Ureter (tissue), 1 donor: Measurements from ENCODE around the gene KIF24. TPM values are rescaled to one million over a fixed set of nuclear protein-coding genes. Genes with fewer than 3 reads are reported as not detected.
"Not testable (repeated sequence)": the region's sequence is repeated elsewhere in the genome, so short reads cannot be mapped to it uniquely, and the experiment has no call there.

Experiments
- DNase-seq: peaks from one replicate; pipeline ENCODE4 v3.0.0-alpha.2; 2020; ENCODE audit warnings: low spot score
- total RNA-seq: library from RNA; stranded (reverse); gene quantifications from one replicate; pipeline ENCODE4 v1.2.4, GENCODE V29; 2023
- donor health status: DM: yes; HTN: yes; CAD: no.

Gene KIF24, protein sequence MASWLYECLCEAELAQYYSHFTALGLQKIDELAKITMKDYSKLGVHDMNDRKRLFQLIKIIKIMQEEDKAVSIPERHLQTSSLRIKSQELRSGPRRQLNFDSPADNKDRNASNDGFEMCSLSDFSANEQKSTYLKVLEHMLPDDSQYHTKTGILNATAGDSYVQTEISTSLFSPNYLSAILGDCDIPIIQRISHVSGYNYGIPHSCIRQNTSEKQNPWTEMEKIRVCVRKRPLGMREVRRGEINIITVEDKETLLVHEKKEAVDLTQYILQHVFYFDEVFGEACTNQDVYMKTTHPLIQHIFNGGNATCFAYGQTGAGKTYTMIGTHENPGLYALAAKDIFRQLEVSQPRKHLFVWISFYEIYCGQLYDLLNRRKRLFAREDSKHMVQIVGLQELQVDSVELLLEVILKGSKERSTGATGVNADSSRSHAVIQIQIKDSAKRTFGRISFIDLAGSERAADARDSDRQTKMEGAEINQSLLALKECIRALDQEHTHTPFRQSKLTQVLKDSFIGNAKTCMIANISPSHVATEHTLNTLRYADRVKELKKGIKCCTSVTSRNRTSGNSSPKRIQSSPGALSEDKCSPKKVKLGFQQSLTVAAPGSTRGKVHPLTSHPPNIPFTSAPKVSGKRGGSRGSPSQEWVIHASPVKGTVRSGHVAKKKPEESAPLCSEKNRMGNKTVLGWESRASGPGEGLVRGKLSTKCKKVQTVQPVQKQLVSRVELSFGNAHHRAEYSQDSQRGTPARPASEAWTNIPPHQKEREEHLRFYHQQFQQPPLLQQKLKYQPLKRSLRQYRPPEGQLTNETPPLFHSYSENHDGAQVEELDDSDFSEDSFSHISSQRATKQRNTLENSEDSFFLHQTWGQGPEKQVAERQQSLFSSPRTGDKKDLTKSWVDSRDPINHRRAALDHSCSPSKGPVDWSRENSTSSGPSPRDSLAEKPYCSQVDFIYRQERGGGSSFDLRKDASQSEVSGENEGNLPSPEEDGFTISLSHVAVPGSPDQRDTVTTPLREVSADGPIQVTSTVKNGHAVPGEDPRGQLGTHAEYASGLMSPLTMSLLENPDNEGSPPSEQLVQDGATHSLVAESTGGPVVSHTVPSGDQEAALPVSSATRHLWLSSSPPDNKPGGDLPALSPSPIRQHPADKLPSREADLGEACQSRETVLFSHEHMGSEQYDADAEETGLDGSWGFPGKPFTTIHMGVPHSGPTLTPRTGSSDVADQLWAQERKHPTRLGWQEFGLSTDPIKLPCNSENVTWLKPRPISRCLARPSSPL (N-terminal part only)
- total RNA-seq: 0.94 TPM

DNA sequence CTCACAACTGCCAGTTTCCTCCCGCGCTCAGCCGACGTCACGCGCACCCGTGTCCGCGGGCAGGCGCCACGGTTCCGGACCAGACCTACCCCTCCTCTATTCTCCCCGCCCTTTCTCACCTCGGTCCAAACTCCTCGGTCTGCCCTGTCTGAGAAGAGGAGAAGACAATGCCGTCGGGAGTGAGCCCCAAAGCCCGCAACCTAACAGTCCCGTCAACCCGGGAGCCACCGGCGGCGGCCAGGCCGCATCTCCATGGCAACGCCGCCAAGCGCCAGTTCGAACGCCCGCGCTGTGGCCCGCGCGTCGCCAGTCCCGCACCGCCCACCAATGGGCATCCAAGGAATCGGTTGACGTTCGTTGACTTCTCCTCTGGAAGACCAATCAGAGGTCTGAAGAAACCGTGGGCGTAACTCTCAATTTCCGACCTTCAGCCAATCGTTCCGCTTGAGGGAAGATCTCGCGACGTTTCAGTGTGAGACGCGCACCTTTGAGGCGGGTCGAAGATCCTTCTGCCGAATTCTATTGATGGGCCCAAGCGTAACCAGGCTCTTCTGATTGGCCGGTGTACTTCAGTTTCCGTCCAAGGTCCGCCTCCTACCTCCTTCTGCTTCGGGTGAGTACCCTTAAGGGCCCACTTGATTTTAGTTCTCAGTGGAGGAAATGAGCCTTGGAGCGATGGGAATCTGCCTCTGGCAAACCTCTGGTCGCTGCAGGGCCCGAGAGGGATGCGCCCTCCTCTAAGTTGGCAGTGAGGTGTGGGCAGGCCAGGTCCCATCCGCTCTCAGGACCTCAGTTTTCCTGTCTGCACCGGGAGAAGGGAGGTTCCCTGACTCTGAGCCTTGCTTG, at the start of gene KIF24, which contains the start of gene NUDT2:
TSS of gene KIF24 (minus strand) at position 282 of the 846 bp plus-strand sequence. CDS start 17,922 bp downstream, outside the sequence.
TSS of gene NUDT2 (plus strand) at position 583 of the 846 bp plus-strand sequence. CDS start 9,471 bp downstream, outside the sequence.
- peak; percentile 98 for DNase-seq

DNA sequence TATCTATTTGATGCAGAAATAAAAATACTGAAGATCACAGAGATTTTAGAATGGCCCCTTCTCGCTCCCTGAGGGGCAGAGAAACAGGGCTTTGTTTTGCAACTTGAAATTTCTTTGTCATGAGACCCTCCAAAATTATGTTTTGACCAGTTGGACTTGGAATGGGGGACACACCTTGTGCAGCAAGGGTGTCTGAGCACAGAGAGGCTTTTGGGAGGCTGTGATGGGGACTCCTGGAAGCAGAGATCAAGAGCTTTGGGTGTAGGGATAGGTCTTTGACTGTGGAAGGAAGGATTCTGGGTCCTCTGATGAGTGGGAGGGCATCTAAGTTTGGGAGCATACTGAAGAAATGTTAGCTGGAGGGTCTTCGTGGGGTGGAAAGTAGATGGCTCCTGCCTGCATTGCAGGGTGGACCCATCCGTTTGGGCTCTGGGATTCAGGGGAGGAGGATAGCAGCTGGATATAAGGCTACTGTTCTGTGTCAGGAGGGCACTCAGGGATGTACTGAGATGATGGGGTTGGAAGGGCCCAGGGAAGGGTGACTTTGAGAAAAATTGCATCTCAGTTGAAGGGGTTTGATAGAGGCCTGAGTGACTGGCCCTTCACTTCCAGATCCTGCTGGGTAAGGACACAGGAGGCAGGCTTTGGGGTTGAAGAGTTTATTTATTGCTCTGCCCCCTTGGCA, 49.5 kb upstream of the KIF24 start:
- DNase-seq: no peak

DNA sequence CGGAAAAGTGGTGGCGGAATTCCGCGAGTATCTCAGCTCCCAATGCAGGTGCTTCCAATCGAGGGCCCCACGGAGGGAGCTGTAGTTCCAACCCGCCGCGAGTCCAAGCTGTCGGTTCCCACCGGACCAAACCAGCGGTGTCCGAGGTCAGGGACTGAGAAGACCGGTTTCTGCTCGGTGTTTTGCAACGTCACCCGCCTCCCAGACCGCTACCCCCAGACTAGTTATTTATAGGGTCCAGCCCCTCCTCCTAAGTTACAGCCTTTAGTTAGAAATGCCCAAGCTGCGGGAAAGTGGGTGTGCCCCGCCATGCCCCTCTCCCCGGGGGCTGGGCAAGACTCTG, 48.3 kb upstream of the KIF24 start:
- DNase-seq: peak; percentile 69

DNA sequence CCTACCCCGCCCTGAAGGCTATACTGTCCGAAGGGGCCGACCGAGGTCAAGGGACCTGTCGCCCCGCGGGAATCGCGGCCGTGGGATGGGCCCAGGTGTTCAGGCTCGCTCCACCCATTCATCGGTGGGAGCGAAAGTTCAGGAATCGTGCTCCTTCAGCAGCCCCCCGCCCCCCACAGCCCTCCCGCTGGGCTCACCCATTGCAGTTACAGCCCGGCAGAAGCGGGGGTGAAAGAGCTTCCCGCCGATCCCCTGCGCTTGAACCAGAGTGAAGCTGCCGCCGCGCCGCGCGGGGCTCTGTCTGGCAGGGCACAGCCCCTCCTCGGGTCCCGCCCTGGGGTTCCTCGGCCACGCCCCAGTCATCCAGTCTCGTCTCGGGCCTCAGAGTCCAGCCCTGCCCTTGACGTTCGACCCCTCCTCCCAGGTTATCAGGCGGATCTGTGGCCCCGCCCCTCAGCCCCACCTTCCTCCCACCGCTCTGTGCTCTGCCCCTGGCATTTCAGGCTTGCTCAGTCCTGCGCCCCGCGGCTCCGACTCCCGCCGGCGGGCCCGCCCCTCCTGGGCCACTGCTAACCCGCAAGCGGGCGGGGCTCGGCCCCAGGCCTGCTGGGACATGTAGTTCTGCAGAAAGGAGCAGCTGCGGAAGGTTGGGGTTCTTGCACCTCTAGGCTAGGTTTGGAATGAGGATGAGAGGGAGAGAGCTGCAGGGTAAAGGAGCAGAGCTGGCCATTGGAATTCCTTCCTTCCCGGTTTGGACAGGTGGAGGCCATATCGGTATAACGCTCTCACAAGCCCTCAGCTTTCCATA, 47.7 kb upstream of the KIF24 start, which contains the start of gene MYORG:
TSS of gene MYORG (minus strand) at position 303 of the 808 bp plus-strand sequence. CDS start 3,955 bp downstream, outside the sequence.
- peak; percentile 95 for DNase-seq

DNA sequence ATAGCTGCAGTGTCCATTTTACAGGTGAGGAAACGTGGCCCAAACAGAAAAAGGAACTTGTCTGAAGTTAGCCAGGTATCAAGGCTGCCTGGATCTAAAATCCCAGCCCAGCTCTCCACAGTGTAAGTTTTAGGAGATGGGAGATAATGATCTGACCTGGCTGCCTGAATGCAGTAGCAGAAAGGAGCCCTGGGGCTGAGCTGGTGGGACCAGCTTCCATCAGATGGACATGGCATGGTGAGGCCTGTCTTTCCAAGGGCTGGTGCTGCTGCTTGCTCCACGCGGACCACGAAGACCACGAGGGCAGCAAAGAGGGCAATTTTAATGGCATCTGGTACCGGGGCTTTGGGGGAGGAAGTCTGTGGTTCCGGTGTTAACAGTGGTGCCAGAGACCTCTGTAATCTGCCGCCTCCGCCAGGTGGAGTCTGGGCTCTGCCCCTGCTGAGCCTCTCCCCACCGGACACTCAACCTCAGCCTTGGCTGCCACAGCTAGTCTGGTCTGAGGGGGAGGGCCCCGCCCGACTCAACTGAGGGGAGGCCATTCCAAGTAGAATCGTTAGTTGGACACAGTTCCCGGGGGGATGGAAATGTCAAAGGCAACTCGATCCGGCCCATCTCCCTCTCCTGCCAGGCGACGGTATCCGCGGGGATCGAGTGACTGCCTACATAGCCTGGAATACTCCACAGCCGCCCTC, 47.0 kb upstream of the KIF24 start:
- peak; percentile 66 for DNase-seq

DNA sequence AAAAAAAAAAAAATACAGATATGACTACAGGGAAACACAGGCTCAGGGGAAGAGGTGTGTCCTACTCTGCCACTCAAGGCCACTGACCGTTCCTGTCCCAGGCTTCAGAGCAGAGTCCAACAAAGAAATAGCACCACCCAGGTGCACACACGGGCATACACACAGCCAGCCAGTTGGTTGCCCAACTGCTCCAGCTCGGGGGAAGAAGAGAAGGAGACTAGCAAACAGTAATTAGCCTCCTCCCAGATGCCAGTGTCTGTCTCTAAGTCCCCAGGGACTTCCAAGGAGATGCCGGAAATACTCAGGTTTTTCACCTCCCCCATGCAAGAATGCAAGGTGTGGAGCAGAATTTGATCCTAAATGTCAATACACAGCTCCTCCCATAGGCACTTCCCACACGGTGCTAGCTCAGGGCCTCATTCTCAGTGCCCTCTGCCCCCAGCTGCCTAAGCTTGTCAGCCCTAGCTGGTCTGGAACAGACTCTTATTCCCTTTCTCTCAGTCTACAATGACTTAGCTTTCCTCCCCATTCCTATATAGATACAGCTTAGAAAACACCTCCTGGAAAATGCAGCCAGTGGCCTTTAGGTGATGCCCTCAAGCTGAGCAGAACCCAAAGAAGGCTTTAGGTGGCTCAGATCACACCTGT, 46.0 kb upstream of the KIF24 start:
- no peak for DNase-seq

DNA sequence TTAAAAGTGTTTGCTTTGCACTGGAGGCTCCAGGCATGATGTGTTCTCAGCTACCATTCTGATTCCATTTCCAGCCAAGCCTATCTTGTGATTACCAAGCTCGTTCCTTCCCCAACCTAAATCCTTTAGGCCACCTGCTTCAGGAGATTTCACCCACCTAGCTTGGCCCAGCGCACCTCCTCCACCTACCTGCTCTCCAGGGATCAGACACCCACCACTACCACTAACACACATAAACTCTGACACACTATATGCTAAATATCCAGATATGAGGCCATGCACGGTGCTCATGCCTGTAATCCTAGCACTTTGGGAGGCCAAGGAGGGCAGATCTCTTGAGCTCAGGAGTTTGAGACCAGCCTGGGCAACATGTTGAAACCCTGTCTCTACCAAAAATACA, 45.3 kb upstream of the KIF24 start:
- no peak for DNase-seq

DNA sequence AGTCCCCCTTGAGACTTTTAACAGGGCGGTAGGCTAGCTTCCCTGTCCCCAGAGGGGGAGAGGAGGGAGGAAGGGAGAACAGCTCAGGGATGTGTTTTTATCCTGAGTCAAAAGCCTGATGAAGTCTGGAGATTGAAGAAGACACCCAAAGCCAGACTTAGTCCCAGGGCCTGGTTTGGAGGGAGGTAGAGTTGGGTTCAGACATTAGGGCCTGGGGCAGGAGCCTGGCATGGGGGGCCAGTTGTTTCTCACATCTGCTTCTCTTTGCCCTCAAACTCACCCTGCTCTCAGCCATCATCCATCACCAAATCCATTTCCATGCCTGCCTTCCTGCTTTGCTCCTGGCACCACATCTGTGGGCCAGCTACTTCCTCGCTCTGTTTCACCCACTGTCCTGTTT, 44.7 kb upstream of the KIF24 start:
- no peak for DNase-seq

DNA sequence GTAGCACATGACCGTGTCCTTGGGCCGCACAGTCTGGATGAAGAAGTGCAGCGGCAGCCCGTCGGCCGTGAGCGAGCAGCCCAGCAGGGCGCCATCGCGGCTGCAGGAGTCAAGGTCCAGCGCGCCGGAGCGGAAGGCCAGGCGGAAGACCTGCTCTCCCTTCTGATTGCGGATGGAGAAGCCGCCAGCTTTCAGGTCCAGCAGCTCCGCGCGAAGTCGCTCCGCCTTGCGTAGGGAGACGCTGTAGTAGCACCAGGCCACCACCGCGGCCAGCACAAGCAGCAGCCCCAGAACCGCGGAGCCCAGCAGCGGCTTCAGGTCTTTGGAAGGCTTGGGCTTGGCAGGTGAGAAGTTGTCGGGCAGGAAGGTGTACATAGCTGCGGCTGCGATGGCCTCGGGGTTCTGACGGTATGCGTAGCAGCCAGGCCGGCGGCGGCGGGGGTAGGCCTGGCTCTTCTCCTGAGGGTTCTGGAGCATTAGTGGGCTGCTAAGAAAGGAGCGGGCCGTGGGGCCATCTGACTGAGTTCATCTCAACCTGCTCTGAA, 43.5 kb upstream of the KIF24 start:
- peak; percentile 59 for DNase-seq

DNA sequence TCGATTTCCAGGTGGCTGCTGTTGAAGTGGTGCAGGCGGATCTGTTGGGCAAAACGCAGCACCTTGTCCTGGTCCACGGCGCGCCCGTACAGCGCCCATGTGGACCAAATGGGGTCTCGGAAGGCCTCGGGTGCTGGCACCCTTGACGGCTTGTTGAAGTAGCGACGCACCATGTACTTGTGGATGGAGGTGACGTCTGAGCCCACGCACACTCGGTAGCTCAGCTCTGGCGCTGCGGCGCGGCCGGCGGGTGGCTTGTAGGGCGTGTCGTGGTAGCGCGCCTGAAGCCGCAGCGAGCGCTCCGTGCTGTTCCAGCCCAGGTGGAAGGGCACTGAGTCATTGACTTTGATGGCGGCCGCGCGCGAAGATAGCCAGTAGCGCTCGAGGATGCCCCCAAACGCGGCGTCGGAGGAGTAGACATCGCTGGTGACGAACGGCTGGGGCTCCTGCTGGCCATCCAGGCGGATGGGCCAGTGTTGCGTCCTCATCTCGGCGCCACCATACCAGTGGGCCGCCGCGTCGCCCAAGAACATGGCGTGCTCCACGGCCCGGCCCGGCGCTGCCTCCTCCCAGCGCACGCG, 42.9 kb upstream of the KIF24 start:
- no peak for DNase-seq

DNA sequence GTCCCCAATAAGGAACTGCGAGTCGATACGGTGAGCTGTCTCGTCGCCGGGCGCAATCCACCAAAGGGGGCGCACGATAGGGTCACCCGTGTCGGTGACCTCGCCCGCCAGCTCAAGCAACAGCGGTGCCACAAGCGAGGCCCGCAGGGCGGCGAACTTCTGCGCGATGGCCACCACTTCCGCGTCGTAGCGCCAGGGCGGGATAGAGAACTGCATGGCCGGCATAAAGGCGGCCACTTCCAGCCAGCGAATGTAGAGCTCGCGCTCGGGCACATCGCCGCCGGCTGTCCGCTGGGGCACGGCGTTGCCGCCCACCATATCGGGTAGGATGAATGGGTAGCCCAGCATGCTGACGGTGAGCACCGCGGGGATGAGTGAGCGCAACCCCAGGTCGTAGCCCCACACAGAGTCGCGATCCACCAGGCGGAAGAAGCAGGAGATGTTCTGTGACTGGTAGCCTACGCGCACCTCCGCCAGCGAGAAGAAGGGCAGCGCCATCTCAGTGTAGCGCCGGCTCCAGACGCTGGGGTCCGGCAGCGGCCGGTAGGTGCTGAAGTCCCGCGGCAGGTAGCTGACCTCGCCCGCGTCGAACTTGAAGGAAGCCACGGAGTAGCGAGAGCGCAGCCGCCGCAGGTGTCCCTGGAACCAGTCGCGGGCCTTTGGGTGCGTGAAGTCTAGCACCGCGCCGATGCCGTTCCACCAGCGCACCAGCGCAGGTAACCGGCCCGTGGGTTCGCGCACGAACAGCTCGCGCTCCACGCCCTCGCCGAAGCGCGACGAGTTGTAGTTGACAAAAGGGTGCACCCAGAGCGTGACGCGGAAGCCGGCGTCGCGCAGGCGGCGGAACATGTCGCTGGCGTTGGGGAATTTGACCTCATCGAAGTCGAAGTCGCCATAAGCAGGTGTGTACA, 42.2 kb upstream of the KIF24 start:
- DNase-seq: no peak

DNA sequence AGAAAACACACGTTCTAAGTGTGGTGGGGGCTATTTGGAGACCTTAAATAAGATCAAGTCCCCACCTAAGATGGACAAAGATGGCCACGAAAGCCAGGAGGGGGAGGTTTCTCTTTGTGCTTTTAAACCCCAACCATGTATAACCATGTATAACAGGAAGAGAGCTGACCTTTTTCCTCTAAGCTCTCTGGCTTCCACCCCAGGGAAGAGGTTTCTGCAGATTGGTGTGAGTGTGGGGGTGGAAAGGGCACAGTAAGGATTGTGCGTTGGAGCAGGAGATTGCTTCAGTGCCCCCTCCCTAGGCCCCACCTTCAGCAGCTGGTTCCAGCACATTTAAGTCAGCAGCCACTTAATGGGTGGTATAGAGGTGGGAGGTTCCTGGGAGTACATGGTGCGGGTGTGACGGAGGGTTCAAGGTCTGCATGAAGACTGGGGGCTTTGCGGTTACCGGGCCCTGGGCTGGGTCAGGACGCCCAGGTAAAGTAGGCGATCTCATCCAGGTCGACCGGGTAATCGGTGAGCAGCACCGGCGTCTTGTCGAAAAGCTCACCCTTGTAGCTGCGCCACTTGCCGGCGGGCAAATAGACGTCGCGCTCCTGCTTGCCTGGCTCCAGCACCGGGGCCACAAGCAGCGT, 41.4 kb upstream of the KIF24 start:
- no peak for DNase-seq

DNA sequence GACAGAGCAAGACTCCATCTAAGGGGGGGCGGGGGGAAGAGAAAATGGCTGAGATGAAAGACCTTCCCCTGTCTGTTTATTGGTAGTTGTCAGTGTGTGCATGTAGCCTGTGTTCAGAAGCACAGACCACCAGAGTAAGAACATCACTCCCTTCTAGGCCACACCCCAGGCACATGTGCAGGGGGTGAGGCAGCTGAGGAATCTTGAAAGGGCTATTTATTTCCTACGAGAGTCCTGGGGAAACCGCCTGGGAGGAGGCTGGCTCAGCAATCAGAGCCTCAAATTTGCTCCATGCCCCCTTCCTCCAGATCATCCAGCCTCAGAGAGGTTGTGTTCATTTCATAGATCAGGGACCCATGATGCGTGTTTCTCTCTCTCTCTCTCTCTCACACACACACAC, 40.6 kb upstream of the KIF24 start:
- DNase-seq: no peak

DNA sequence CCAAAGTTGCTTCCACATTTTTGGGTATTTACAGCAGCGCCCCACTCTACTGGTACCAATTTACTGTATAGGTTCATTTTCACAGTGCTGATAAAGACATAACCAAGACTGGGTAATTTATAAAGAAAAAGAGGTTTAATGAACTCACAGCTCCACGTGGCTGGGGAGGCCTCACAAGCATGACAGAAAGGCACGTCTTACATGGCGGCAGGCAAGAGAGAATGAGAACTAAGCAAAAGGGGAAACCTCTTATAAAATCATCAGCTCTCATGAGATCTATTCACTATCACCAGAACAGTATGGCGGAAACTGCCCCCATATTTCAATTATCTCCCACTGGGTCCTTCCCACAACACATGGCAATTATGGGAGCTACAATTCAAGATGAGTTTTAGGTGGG, 39.7 kb upstream of the KIF24 start:
- DNase-seq: not testable (repeated sequence)

DNA sequence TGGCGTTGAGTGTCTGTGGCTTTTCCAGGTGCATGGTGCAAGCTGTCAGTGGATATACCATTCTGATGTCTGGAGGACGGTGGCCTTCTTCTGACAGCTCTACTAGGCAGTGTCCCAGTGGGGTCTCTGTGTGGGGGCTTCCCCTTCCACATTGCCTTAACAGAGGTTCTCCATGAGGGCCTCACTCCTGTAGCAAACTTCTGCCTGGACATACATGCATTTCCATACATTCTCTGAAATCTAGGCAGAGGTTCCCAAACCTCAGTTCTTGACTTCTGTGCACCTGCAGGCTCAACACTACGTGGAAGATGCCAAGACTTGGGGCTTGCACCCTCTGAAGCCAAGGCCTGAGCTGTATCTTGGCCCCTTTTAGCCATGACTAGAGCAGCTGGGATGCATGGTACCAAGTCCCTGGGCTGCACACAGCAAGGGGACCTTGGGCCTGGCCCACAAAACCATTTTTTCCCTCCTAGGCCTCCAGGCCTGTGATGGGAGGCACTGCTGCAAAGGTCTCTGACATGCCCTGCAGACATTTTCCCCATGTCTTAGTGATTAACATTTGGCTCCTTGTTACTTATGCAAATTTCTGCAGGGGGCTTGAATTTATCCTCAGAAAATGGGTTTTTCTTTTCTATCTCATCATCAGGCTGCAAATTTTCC, 38.8 kb upstream of the KIF24 start:
- DNase-seq: not testable (repeated sequence)
